ENCODE data around the gene CFP.
"Not testable (repeated sequence)": the region's sequence is repeated elsewhere in the genome, so short reads cannot be mapped to it uniquely, and the experiment has no call there.

CFP gene

DNA sequence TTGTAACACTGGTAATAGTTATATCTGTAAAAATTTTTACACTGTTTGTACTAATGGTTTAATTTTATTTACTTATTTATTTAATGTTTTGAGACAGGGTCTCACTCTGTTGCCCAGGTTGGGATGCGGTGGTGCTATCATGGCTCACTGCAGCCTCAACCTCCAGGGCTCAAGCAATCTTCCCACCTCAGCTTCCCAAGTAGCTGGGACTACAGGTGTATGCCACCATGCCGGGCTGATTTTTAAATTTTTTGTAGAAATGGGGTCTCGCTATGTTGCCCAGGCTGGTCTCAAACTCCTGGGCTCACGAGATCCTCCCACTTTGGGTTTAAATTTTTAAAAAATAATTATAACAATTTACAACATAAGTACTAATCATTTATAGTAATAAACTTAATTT is 26.6 kb downstream of the CFP start:
- not testable (repeated sequence) for DNase-seq (ENCODE audit: low read depth in 2 of 2)

DNA sequence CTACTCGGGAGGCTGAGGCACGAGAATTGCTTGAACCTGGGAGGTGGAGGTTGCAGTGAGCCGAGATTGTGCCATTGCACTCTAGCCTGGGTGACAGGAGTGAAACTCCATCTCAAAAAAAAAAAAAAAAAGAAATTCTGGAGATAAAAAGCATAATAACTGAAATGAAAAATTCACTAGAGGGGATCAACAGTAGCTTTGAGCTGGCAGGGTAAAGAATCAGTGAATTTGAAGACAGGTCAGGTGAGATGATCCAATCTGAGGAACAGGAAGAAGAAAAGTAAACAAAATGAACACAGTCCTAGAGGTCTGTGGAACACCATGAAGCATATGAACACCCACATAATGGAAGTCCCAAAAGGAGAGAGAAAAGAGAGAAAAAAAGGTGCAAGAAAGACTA is 32.5 kb downstream of the CFP start:
- no peak for DNase-seq (ENCODE audit: low read depth in 2 of 2)

- DNase-seq (ENCODE audit: low read depth in 2 of 2) = no peak
These were observed 33.5 kb downstream of the CFP start for GRCh38 chrX:47596256-47596655.

DNA sequence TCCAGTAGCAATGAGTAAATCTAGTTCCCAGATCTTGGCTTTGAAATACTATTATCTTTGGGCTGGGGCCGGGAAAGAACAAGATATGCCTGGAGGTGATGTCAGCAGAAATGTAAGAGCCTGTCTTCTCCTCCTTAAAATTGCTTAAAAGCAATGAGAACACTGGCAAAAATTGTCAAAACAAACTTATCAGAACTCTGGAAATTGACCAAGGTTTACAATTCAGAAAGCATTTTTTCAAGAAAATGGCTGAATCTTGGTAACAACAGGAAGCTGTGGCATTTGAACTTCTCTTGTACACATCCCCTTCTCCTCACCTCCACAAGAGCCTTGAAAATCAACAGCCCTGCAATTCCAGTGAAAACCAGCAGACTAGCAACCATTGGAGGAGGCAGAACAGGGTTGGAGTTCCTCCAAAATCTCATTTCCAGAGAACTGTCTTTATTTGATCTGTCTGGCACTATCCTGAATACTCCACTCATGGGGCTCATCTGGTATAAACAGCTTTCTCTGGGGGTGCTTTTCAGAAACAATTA is 33.9 kb downstream of the CFP start:
- no peak for DNase-seq (ENCODE audit: low read depth in 2 of 2)

DNA sequence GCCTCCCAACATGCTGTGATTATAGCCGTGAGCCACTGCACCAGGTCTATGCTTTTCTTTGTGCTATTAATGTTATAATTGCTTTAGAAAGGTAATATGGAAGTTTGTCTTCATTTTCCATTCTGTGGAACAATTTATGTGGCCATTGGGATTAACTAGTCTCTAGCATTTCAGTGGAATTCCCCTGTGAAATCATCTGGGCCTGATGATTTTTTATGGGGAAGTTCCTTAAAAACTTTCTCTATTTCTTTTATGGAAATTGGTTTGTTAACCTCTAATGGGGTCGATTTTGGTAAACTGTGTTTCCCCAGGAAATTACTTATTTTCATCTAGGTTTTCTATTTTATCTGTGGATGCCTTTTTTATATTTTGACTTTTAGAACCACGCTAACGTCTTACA is 36.2 kb downstream of the CFP start:
- DNase-seq (ENCODE audit: low read depth in 2 of 2) = no peak

DNA sequence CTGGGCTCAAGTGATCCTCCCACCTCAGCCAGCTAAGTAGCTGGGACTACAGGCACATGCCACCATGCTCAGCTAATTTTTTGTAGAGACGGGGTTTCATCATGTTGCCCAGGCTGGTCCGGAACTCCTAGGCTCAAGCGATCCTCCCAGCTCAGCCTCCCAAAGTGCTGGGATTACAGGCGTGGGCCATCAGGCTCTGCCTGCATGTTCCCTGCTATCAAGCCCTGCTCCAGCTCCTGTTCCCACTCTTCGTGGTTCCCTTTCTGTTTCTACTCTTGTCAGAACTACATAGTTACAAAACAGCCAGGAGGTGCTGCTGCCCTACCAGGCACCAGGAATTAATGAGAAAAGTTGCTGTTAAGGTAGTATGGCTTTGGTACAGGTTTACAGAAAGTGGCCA is 38.7 kb downstream of the CFP start:
- no peak for DNase-seq (ENCODE audit: low read depth in 2 of 2)

GRCh38 chrX:47587906-47588735 is 41.6 kb downstream of the CFP start:
- no peak for DNase-seq (ENCODE audit: low read depth in 2 of 2)

DNA sequence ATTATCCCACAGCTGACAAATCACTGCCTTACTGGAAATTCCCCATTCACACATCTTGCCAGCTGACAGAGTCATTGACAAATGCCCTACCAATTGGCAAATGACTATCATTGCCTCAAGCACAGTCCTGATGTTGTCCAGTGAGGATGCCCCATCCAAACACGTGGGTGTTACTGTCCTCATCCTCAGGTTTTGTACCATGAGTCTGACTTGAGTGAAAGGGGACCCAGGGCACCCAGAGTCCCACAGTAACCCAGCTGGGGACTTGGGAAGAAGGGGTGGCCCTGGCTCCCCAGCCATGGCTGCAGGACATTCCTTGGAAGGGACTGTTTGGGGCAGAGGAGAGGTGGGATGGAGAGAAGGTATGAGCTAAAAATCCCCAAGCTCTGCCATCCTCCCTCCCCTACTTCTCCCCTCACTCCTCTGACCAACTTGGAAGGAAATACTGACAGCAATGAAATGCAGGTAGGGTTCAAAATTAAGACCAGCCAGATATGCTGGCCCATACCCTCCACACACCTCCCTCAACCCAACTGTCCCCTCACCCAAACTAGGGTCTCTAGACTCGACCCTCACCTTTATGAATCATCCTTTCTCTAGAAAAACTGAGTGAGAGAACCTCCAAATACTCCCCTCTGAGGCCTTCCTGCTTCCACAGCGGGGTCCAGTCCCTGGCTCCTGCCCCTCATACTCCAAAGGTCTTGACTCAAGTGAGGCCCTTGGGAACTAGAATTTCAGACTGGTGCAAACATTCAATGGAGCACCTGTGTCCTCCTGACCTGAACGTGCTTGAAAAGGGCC is 42.4 kb downstream of the CFP start:
- no peak for DNase-seq (ENCODE audit: low read depth in 2 of 2)

DNA sequence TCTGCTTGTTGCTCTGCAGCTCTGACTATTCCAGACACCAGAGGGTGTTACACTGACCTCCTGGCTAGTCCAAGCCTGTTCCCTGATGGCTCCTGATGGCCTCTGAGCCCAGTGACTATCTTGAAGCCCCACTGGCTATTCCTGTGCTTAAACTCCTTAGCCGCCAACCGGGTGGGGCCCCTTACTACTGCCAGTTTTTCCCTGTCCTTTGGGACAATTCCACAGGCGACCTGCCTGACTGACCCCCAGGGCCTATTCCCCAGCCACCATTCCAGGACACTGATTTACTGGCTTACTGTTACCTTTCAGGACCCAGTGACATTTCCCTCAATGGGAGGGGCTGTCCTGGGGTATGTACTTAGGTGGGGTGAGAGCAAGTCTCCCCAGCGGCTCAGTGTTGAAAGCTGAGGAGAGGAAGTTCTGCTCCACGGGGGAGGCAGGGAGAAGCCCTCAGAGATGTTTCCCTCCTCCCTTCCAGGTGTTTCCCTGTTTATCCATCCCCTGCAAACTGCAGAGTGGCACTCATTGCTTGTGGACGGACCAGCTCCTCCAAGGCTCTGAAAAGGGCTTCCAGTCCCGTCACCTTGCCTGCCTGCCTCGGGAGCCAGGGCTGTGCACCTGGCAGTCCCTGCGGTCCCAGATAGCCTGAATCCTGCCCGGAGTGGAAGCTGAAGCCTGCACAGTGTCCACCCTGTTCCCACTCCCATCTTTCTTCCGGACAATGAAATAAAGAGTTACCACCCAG is 43.5 kb downstream of the CFP start:
- DNase-seq (ENCODE audit: low read depth in 2 of 2) = no peak

- no peak for DNase-seq (ENCODE audit: low read depth in 2 of 2)
These were observed 44.5 kb downstream of the CFP start for GRCh38 chrX:47585273-47585672.

DNA sequence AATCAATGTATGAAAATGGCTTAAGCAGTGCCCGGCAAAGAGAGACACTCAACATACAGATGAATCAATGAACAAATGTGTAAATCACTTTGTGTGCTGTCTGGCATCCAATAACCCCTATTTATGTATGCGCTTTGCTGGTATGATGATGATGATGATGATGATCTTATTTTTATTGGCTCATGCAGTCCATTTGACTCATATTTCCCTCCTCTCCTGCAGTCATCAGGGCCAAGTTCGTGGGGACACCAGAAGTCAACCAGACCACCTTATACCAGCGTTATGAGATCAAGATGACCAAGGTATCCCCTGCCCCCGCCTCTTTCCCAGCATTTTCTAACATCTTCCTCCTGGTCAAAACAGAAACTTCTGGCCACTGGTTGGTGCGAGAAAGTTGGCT is 45.0 kb downstream of the CFP start:
- DNase-seq (ENCODE audit: low read depth in 2 of 2) = no peak

- no peak for DNase-seq (ENCODE audit: low read depth in 2 of 2)
These were observed 46.4 kb downstream of the CFP start for GRCh38 chrX:47583240-47583861.

GRCh38 chrX:47581731-47582647 is 47.7 kb downstream of the CFP start, which contains the start of gene TIMP1:
TSS of gene TIMP1 (plus strand) at chrX:47582436. CDS start at chrX:47583416, 980 bp downstream.
- peak; percentile 69 to 73 for DNase-seq (ENCODE audit: low read depth in 2 of 2)

DNA sequence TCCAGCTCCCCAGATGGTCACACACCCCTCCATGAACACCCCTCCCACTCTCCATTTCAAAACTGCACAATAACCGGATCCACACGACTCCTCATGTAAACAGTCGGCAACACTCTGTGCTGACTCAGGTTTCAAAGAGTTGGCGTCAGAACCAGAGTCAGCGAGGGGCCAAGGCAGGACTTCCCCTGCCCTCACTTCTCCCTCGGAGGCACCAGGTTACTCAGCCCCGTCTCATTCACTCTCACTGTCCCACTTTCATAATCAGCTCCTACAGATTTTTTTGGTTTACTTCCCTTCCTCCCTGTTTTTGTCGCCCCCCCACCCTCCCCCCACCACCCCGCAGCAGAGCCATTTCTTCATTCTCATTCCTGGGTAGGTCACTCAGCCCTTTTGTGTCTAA is 50.2 kb downstream of the CFP start:
- peak in 1 of 2 donors; percentile 29 for DNase-seq (ENCODE audit: low read depth in 2 of 2)

DNA sequence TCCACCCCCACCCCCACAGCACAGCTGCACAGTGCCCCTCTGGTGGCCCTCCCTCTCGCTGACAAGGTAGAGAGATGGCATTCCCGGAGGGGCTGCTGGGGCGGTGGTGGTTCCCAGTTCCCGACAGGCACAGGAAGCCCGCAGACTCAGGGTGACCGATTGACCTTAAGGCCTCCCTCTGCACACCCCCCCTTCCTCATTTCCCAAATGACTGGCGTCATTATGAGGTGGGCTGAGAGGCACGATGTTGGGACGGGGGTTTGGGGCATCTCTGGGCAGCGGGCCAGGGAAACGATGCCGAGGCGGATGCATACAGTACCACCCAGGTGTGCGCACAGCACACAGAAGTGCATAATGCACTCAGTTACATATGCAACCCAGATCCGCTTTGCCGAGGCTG is 51.0 kb downstream of the CFP start:
- no peak for DNase-seq (ENCODE audit: low read depth in 2 of 2)

DNA sequence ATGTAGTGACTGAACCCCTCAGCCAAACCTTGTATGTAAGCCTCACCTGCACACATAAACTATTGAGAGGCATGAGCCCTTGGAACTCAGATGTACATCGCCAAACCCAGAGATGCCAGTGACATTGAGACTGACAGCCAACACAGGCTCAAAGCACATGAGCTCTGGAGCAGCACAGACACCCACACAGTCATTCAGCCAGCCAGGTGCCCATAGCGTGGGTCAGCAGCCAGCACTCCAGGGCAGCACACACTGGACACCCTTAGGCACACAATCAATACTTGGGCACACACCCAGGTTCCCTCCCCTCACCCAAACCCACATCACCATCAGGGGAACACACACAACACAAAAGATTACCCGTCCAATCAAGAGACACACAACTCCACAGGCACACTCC is 51.8 kb downstream of the CFP start:
- DNase-seq (ENCODE audit: low read depth in 2 of 2) = no peak

DNA sequence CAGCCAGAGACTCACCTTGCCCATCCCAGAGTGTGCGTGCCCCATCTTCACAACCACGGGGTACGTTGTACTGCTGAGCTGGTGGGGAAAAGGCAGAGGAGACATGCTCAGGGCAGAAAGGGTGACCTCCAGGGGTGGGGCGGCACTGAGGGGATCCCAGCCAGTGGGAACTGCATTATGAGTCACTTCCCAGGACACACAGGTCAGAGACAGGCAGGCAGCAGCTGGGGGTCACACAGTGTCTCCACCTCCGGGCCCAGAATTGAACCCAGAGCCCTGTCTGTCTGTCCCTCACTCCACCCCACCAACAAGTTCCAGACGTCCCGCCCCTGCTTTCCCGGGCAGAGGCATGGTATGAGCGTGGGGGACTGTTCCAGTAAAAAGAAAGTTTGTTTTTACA is 52.3 kb downstream of the CFP start:
- DNase-seq (ENCODE audit: low read depth in 2 of 2) = no peak

GRCh38 chrX:47576021-47576898 is 53.5 kb downstream of the CFP start:
- no peak for DNase-seq (ENCODE audit: low read depth in 2 of 2)

DNA sequence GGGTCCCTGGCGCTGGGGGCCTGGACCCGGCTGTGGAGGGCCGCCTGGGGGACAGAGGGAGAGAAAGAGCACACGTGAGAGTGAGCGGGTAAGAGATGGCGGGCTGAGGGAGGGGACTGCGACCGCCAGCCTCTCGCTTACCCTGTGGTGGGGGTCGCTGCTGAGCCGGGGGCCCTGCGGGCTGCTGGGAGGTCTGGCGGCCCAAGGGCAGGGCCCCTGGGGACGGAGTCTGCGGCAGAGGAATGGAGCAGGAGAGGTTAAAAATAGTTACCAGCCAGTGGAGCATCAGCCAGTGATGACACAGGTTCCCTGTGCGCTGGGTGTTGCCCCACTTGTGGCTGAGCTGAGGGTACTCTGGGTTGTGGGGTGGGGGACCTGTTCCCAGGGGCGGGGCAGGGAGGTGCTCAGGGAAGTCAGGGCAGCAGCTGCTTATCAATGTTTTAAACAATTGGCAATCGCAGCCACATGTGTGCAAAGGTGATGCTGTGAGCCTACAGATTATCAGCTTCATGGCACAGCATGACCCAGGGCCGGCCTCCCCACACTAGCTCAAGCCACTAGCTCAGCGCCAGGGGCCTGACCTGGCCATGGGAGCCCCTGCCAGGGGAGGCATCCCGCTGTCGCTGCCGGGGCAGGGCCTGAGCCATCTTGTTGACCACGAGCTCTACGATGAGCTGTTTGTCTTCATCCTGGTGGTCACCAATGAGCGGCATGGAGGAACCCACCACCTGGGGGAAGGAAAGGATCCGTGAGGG is 55.0 kb downstream of the CFP start:
- no peak for DNase-seq (ENCODE audit: low read depth in 2 of 2)

Data from stimulated activated CD8-positive, alpha-beta memory T cell treated with anti-CD3 and anti-CD28 coated beads, Interleukin-2, amount 100 ng/mL, for 48 hours (primary cell).